ENCODE data around the gene ZER1.

Gene ZER1

GRCh38 chr9:128732576-128732975, 39.2 kb downstream of the ZER1 start:
- DNase-seq: no peak

- no peak for DNase-seq
These were observed 40.0 kb downstream of the ZER1 start for GRCh38 chr9:128731691-128732090.

- no peak for DNase-seq
These were observed 40.6 kb downstream of the ZER1 start for GRCh38 chr9:128731093-128731492.

- no peak for DNase-seq
These were observed 41.8 kb downstream of the ZER1 start for GRCh38 chr9:128729766-128730517.

- no peak for DNase-seq
These were observed 42.4 kb downstream of the ZER1 start for GRCh38 chr9:128729302-128729701.

- no peak for DNase-seq
These were observed 43.4 kb downstream of the ZER1 start for GRCh38 chr9:128728298-128728697.

GRCh38 chr9:128727640-128728248, 44.0 kb downstream of the ZER1 start:
- no peak for DNase-seq

- peak; percentile 48 for DNase-seq
These were observed 46.9 kb downstream of the ZER1 start for GRCh38 chr9:128724744-128725211.

- peak; percentile 99 for DNase-seq
These were observed 47.6 kb downstream of the ZER1 start, which contains the start of gene ZDHHC12 for GRCh38 chr9:128723866-128724743. ZDHHC12 (minus strand) TSS chr9:128724127; CDS start chr9:128724093, 34 bp downstream.

GRCh38 chr9:128723352-128723865, 48.3 kb downstream of the ZER1 start:
- no peak for DNase-seq

GRCh38 chr9:128722380-128723351, 49.1 kb downstream of the ZER1 start:
- DNase-seq: no peak

- no peak for DNase-seq
These were observed 50.2 kb downstream of the ZER1 start for GRCh38 chr9:128721487-128722010.

GRCh38 chr9:128720841-128721486, 50.8 kb downstream of the ZER1 start:
- no peak for DNase-seq

GRCh38 chr9:128719919-128720605, 51.7 kb downstream of the ZER1 start:
- DNase-seq: no peak

GRCh38 chr9:128718475-128718874, 53.3 kb downstream of the ZER1 start:
- DNase-seq: no peak

- DNase-seq: no peak
These were observed 53.7 kb downstream of the ZER1 start for GRCh38 chr9:128718047-128718446.

GRCh38 chr9:128716581-128717254, 55.0 kb downstream of the ZER1 start:
- DNase-seq: no peak

GRCh38 chr9:128715436-128715750, 56.3 kb downstream of the ZER1 start:
- no peak for DNase-seq

- no peak for DNase-seq
These were observed 56.9 kb downstream of the ZER1 start for GRCh38 chr9:128714586-128715435.
